Measurements from ENCODE around the gene CUL2. TPM values are rescaled to one million over a fixed set of nuclear protein-coding genes. Genes with fewer than 3 reads are reported as not detected.

The CUL2 gene
- total RNA-seq, 1 experiment from 2014 or later: 15.9 TPM

- DNase-seq: no peak
Observed at GRCh38 chr10:35075228-35075627, 14.9 kb downstream of the CUL2 start.

GRCh38 chr10:35074266-35074665 is 15.9 kb downstream of the CUL2 start:
- no peaks in the 10 kb centered on the region for H3K4me1 ChIP-seq (ENCODE audit: low read length)
- no peak overlapping the region for H3K9ac ChIP-seq (ENCODE audit: low read length)
- no peaks in the 10 kb centered on the region for H4K20me1 ChIP-seq (ENCODE audit: insufficient read depth, low read depth, low read length)
- no peaks in the 10 kb centered on the region for H3K9me2 ChIP-seq (replicated peaks; ENCODE audit: insufficient read depth, low read length)
- no peaks in the 10 kb centered on the region for H3K27me3 ChIP-seq (ENCODE audit: low read length)
- 0 out of 2 replicates have a peak, but pooled peaks cover 3% of the 10 kb centered on the region for H3K36me3 ChIP-seq (ENCODE audit: insufficient read depth, low read length)
- no peak overlapping the region for H3K4me3 ChIP-seq (ENCODE audit: low read length)
- no peak for DNase-seq
- peaks cover 80% of the 10 kb centered on the region for H3K79me2 ChIP-seq (ENCODE audit: low read length)
- H3K27ac ChIP-seq (ENCODE audit: low read length): no peak overlapping the region
- H3K9me3 ChIP-seq (ENCODE audit: low read length): no peaks in the 10 kb centered on the region
- no peak overlapping the region for H2AFZ ChIP-seq (ENCODE audit: low read length)
- no peak overlapping the region for H3K4me2 ChIP-seq (ENCODE audit: low read depth, low read length, poor library complexity, severe bottlenecking)

More at GRCh38 chr10:35075228-35075627, 14.9 kb downstream of the CUL2 start:
- H3K9me2 ChIP-seq (replicated peaks; ENCODE audit: insufficient read depth, low read length): no peaks in the 10 kb centered on the region
- H3K4me3 ChIP-seq (ENCODE audit: low read length): no peak overlapping the region
- H3K4me1 ChIP-seq (ENCODE audit: low read length): no peaks in the 10 kb centered on the region
- H3K9ac ChIP-seq (ENCODE audit: low read length): no peak overlapping the region
- H3K9me3 ChIP-seq (ENCODE audit: low read length): no peaks in the 10 kb centered on the region
- 0 out of 2 replicates have a peak, but pooled peaks cover 3% of the 10 kb centered on the region for H3K36me3 ChIP-seq (ENCODE audit: insufficient read depth, low read length)
- no peak overlapping the region for H2AFZ ChIP-seq (ENCODE audit: low read length)
- H3K4me2 ChIP-seq (ENCODE audit: low read depth, low read length, poor library complexity, severe bottlenecking): no peak overlapping the region
- H3K27me3 ChIP-seq (ENCODE audit: low read length): no peaks in the 10 kb centered on the region
- H3K27ac ChIP-seq (ENCODE audit: low read length): no peak overlapping the region
- peaks cover 87% of the 10 kb centered on the region for H3K79me2 ChIP-seq (ENCODE audit: low read length)
- no peaks in the 10 kb centered on the region for H4K20me1 ChIP-seq (ENCODE audit: insufficient read depth, low read depth, low read length)

DNA sequence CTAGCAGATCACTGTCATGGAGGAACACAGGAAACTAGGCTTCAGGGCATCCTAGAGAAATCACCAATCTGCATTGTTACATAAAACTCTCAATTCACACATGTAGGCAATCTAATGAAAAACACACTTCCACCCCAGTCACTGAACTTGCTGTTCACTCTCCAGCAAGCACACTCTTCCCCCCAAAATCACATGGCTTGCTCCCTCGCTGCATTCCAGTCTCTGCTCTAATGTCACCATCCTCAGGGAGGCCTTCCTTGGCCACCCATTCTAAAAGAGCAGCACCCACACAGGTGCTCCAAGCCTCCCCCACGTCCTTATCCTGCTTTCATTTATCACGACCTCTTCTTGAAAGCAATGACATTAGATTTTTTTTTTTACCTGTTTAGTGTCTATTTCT is 19.6 kb downstream of the CUL2 start:
- no peak for DNase-seq
- Histone ChIP-seq H3K4me1 (ENCODE audit: low read length) (no peaks in the 10 kb centered on the region), H3K9ac (ENCODE audit: low read length) (no peak overlapping the region), H3K27me3 (ENCODE audit: low read length) (no peaks in the 10 kb centered on the region), H3K79me2 (ENCODE audit: low read length) (peaks cover 52% of the 10 kb centered on the region), H4K20me1 (ENCODE audit: insufficient read depth, low read depth, low read length) (no peaks in the 10 kb centered on the region), H3K9me2 (replicated peaks; ENCODE audit: insufficient read depth, low read length) (no peaks in the 10 kb centered on the region), H3K9me3 (ENCODE audit: low read length) (no peaks in the 10 kb centered on the region), H3K36me3 (ENCODE audit: insufficient read depth, low read length) (0 out of 2 replicates have a peak, but pooled peaks cover 7% of the 10 kb centered on the region), H3K4me2 (ENCODE audit: low read depth, low read length, poor library complexity, severe bottlenecking) (no peak overlapping the region), H3K27ac (ENCODE audit: low read length) (no peak overlapping the region), H3K4me3 (ENCODE audit: low read length) (no peak overlapping the region), H2AFZ (ENCODE audit: low read length) (no peak overlapping the region)

GRCh38 chr10:35063837-35064454 is 26.2 kb downstream of the CUL2 start:
- H2AFZ ChIP-seq (ENCODE audit: low read length): no peak overlapping the region
- no peak overlapping the region for H3K27ac ChIP-seq (ENCODE audit: low read length)
- H3K4me3 ChIP-seq (ENCODE audit: low read length): no peak overlapping the region
- peaks cover 9% of the 10 kb centered on the region; the same call in 1 of the 2 replicates for H3K36me3 ChIP-seq (ENCODE audit: insufficient read depth, low read length)
- H3K9me3 ChIP-seq (ENCODE audit: low read length): no peaks in the 10 kb centered on the region
- no peak overlapping the region for H3K4me2 ChIP-seq (ENCODE audit: low read depth, low read length, poor library complexity, severe bottlenecking)
- no peak overlapping the region for H3K9ac ChIP-seq (ENCODE audit: low read length)
- DNase-seq: no peak
- no peaks in the 10 kb centered on the region for H3K9me2 ChIP-seq (replicated peaks; ENCODE audit: insufficient read depth, low read length)
- no peaks in the 10 kb centered on the region for H4K20me1 ChIP-seq (ENCODE audit: insufficient read depth, low read depth, low read length)
- H3K79me2 ChIP-seq (ENCODE audit: low read length): peaks cover 18% of the 10 kb centered on the region; the same call in 1 of the 2 replicates
- no peaks in the 10 kb centered on the region for H3K27me3 ChIP-seq (ENCODE audit: low read length)
- H3K4me1 ChIP-seq (ENCODE audit: low read length): no peaks in the 10 kb centered on the region

DNA sequence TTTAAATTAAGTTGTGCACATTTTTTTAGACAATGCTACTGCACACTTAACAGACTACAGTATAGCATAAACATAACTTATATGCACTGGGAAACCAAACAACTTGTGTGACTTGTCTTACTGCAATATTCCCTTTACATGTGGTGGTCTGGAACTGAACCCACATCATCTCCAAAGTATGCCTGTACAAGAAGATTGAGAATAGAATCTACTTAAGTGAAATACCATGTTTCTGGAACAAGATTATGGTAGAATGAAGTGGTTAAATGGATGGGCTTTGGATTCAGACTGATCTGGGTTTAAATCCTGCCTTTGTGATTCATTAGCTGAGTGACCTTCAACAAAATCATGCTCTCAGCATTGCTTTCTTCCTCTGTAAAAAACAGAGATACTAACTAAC is 30.7 kb downstream of the CUL2 start:
- H3K27ac ChIP-seq (ENCODE audit: low read length): no peak overlapping the region
- H3K27me3 ChIP-seq (ENCODE audit: low read length): no peaks in the 10 kb centered on the region
- H3K9ac ChIP-seq (ENCODE audit: low read length): no peak overlapping the region
- H3K4me1 ChIP-seq (ENCODE audit: low read length): no peaks in the 10 kb centered on the region
- no peak for DNase-seq
- no peaks in the 10 kb centered on the region for H3K9me2 ChIP-seq (replicated peaks; ENCODE audit: insufficient read depth, low read length)
- no peak overlapping the region for H3K4me3 ChIP-seq (ENCODE audit: low read length)
- H2AFZ ChIP-seq (ENCODE audit: low read length): no peak overlapping the region
- H3K4me2 ChIP-seq (ENCODE audit: low read depth, low read length, poor library complexity, severe bottlenecking): no peak overlapping the region
- no peaks in the 10 kb centered on the region for H4K20me1 ChIP-seq (ENCODE audit: insufficient read depth, low read depth, low read length)
- no peaks in the 10 kb centered on the region for H3K9me3 ChIP-seq (ENCODE audit: low read length)
- H3K36me3 ChIP-seq (ENCODE audit: insufficient read depth, low read length): peaks cover 6% of the 10 kb centered on the region; the same call in 1 of the 2 replicates
- peaks cover 26% of the 10 kb centered on the region for H3K79me2 ChIP-seq (ENCODE audit: low read length)

- Histone ChIP-seq H3K36me3 (ENCODE audit: insufficient read depth, low read length) (peaks cover 6% of the 10 kb centered on the region; the same call in 1 of the 2 replicates), H3K4me1 (ENCODE audit: low read length) (no peaks in the 10 kb centered on the region), H3K27ac (ENCODE audit: low read length) (no peak overlapping the region), H3K27me3 (ENCODE audit: low read length) (no peaks in the 10 kb centered on the region), H3K9me2 (replicated peaks; ENCODE audit: insufficient read depth, low read length) (no peaks in the 10 kb centered on the region), H3K4me3 (ENCODE audit: low read length) (no peak overlapping the region), H3K9me3 (ENCODE audit: low read length) (no peaks in the 10 kb centered on the region), H3K4me2 (ENCODE audit: low read depth, low read length, poor library complexity, severe bottlenecking) (no peak overlapping the region), H3K79me2 (ENCODE audit: low read length) (peaks cover 25% of the 10 kb centered on the region), H4K20me1 (ENCODE audit: insufficient read depth, low read depth, low read length) (no peaks in the 10 kb centered on the region), H2AFZ (ENCODE audit: low read length) (no peak overlapping the region), H3K9ac (ENCODE audit: low read length) (no peak overlapping the region)
- no peak for DNase-seq
Observed at GRCh38 chr10:35058686-35059085, 31.5 kb downstream of the CUL2 start.

DNA sequence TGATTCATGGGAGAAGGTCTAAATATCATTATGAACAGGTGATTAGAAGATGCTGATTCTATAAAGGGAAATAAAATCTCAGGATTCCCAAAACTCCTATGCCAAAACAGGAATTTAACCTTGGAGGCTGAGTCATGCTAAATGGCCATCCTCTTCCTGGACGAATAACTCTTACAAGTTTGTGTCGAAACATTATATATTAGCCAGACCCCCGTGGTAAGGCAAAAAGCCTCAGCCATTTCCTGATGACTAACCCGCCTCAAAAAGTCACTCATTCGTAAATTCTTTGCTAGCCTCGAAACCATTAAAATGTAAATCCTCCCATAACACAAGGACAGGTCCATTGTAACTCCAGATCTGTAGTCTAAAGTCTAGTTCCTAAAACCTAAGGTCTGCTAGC is 32.0 kb downstream of the CUL2 start:
- Histone ChIP-seq H3K9me3 (ENCODE audit: low read length) (no peaks in the 10 kb centered on the region), H3K9ac (ENCODE audit: low read length) (no peak overlapping the region), H3K4me1 (ENCODE audit: low read length) (no peaks in the 10 kb centered on the region), H3K36me3 (ENCODE audit: insufficient read depth, low read length) (peaks cover 6% of the 10 kb centered on the region; the same call in 1 of the 2 replicates), H2AFZ (ENCODE audit: low read length) (no peak overlapping the region), H3K79me2 (ENCODE audit: low read length) (peaks cover 20% of the 10 kb centered on the region), H3K4me3 (ENCODE audit: low read length) (no peak overlapping the region), H3K27me3 (ENCODE audit: low read length) (no peaks in the 10 kb centered on the region), H4K20me1 (ENCODE audit: insufficient read depth, low read depth, low read length) (no peaks in the 10 kb centered on the region), H3K9me2 (replicated peaks; ENCODE audit: insufficient read depth, low read length) (no peaks in the 10 kb centered on the region), H3K4me2 (ENCODE audit: low read depth, low read length, poor library complexity, severe bottlenecking) (no peak overlapping the region), H3K27ac (ENCODE audit: low read length) (no peak overlapping the region)
- no peak for DNase-seq

DNA sequence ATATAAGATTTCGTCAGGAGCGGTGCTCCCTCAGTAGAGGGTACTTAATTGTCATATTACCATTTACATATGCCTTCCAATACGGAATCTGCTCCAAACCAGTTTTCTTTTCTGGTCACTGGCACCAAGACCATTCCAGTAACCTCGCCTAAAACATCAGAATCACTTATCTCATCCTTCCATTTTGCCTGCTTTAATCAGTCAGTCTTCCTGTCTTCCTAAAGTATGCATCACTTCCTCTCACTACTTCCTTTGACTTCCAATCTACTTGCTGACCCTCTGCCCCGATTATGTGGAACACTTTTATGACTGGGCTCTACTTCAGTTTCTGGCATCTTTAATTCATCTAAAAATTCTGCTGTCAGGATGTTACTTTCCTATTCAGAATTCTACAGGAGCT is 33.5 kb downstream of the CUL2 start:
- Histone ChIP-seq H3K9me2 (replicated peaks; ENCODE audit: insufficient read depth, low read length) (no peaks in the 10 kb centered on the region), H3K27ac (ENCODE audit: low read length) (no peak overlapping the region), H3K9me3 (ENCODE audit: low read length) (no peaks in the 10 kb centered on the region), H2AFZ (ENCODE audit: low read length) (no peak overlapping the region), H3K4me2 (ENCODE audit: low read depth, low read length, poor library complexity, severe bottlenecking) (no peak overlapping the region), H3K36me3 (ENCODE audit: insufficient read depth, low read length) (peaks cover 2% of the 10 kb centered on the region; the same call in 1 of the 2 replicates), H3K79me2 (ENCODE audit: low read length) (peaks cover 13% of the 10 kb centered on the region), H3K4me3 (ENCODE audit: low read length) (no peak overlapping the region), H3K27me3 (ENCODE audit: low read length) (no peaks in the 10 kb centered on the region), H3K4me1 (ENCODE audit: low read length) (no peaks in the 10 kb centered on the region), H4K20me1 (ENCODE audit: insufficient read depth, low read depth, low read length) (no peaks in the 10 kb centered on the region), H3K9ac (ENCODE audit: low read length) (no peak overlapping the region)
- no peak for DNase-seq
